ENCODE data around the gene PLCB3. TPM values are rescaled to one million over a fixed set of nuclear protein-coding genes. Genes with fewer than 3 reads are reported as not detected.

PLCB3 gene
- total and polyA plus RNA-seq, 2 of the 13 experiments (the other 11 are each of a cell fraction or from before 2014, with no cell fraction given): 7.5 to 13.8 TPM

DNA sequence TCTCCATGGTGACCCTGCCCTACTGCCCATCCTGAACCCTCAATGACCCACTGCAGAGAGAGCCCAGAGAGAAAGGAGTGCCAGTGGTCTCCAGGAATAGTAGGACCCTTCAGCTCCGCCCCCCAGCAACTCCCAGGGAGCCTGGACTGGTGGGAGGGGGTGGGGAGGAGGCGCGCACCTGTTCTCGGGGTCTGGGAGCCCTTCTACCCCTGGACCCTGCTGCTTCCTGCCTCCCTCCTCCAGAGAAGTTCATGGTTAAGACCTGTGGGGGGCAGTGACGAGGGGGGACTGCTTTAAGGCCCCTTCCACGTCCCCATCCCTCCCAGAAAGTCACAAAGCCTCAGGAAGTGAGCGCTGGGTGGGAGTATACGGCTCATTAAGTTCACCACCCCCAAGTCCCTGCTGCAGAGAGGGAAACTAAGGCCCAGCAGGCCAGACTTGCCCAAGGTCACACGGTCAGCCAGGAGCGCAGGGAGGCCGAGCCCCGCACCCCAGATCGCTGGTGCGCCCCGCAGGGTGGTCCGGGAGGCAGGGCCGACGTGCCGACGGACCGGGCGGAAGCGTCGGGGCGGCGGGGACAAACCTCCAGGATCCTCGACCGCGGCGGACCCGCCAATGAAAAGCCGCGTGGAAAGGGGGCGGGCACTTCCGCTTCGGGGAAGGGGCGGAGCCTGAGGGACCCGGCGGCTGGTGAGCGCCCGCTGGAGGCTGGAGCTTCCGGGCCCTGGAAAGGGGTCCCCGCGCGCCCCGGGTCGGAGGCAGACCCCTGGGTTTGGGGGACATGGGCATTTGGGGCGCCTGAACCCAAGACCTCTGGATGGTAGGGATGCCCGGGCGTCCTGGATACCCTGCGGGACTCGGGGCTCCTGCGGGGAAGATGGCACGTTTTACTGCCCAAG, 25.5 kb upstream of the PLCB3 start, which contains the start of the genes NUDT22 and TRPT1 (continued):
- TF ChIP-seq MED1 (CRISPR knock-in tag; IDR thresholded peaks at IDR 0.05): peak; percentile 40; the same call in 1 of the 2 replicates
- TF ChIP-seq, protein P1, sequence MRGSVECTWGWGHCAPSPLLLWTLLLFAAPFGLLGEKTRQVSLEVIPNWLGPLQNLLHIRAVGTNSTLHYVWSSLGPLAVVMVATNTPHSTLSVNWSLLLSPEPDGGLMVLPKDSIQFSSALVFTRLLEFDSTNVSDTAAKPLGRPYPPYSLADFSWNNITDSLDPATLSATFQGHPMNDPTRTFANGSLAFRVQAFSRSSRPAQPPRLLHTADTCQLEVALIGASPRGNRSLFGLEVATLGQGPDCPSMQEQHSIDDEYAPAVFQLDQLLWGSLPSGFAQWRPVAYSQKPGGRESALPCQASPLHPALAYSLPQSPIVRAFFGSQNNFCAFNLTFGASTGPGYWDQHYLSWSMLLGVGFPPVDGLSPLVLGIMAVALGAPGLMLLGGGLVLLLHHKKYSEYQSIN (CRISPR knock-in tag; IDR thresholded peaks at IDR 0.05; ENCODE audit: borderline replicate concordance): no peak
- TF ChIP-seq, protein P2, sequence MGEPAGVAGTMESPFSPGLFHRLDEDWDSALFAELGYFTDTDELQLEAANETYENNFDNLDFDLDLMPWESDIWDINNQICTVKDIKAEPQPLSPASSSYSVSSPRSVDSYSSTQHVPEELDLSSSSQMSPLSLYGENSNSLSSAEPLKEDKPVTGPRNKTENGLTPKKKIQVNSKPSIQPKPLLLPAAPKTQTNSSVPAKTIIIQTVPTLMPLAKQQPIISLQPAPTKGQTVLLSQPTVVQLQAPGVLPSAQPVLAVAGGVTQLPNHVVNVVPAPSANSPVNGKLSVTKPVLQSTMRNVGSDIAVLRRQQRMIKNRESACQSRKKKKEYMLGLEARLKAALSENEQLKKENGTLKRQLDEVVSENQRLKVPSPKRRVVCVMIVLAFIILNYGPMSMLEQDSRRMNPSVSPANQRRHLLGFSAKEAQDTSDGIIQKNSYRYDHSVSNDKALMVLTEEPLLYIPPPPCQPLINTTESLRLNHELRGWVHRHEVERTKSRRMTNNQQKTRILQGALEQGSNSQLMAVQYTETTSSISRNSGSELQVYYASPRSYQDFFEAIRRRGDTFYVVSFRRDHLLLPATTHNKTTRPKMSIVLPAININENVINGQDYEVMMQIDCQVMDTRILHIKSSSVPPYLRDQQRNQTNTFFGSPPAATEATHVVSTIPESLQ (CRISPR knock-in tag; conservative IDR thresholded peaks at IDR 0.05): no peak
- TF ChIP-seq, protein P3, sequence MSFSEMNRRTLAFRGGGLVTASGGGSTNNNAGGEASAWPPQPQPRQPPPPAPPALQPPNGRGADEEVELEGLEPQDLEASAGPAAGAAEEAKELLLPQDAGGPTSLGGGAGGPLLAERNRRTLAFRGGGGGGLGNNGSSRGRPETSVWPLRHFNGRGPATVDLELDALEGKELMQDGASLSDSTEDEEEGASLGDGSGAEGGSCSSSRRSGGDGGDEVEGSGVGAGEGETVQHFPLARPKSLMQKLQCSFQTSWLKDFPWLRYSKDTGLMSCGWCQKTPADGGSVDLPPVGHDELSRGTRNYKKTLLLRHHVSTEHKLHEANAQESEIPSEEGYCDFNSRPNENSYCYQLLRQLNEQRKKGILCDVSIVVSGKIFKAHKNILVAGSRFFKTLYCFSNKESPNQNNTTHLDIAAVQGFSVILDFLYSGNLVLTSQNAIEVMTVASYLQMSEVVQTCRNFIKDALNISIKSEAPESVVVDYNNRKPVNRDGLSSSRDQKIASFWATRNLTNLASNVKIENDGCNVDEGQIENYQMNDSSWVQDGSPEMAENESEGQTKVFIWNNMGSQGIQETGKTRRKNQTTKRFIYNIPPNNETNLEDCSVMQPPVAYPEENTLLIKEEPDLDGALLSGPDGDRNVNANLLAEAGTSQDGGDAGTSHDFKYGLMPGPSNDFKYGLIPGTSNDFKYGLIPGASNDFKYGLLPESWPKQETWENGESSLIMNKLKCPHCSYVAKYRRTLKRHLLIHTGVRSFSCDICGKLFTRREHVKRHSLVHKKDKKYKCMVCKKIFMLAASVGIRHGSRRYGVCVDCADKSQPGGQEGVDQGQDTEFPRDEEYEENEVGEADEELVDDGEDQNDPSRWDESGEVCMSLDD (CRISPR knock-in tag; IDR thresholded peaks at IDR 0.05; ENCODE audit: borderline replicate concordance): peak; percentile 73; the same call in 1 of the 2 replicates
- TF ChIP-seq, protein P4, sequence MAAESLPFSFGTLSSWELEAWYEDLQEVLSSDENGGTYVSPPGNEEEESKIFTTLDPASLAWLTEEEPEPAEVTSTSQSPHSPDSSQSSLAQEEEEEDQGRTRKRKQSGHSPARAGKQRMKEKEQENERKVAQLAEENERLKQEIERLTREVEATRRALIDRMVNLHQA (CRISPR knock-in tag; IDR thresholded peaks at IDR 0.05): no peak
- TF ChIP-seq, protein P5, sequence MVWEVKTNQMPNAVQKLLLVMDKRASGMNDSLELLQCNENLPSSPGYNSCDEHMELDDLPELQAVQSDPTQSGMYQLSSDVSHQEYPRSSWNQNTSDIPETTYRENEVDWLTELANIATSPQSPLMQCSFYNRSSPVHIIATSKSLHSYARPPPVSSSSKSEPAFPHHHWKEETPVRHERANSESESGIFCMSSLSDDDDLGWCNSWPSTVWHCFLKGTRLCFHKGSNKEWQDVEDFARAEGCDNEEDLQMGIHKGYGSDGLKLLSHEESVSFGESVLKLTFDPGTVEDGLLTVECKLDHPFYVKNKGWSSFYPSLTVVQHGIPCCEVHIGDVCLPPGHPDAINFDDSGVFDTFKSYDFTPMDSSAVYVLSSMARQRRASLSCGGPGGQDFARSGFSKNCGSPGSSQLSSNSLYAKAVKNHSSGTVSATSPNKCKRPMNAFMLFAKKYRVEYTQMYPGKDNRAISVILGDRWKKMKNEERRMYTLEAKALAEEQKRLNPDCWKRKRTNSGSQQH (CRISPR knock-in tag; IDR thresholded peaks at IDR 0.05; ENCODE audit: low read depth): peak; percentile 69; the same call in 1 of the 2 replicates
- peak; percentile 48; the same call in 1 of the 2 replicates for TF ChIP-seq ZSCAN21 (CRISPR knock-in tag; IDR thresholded peaks at IDR 0.05; ENCODE audit: borderline replicate concordance)
- TF ChIP-seq TMF1 (CRISPR knock-in tag; IDR thresholded peaks at IDR 0.05; ENCODE audit: low read depth): peak; percentile 59; the same call in 1 of the 2 replicates
- no peak for TF ChIP-seq ZNF614 (CRISPR knock-in tag; IDR thresholded peaks at IDR 0.05; ENCODE audit: borderline replicate concordance)
- TF ChIP-seq ZNF550 (CRISPR knock-in tag; IDR thresholded peaks at IDR 0.05; ENCODE audit: borderline replicate concordance): peak; percentile 89; the same call in 1 of the 2 replicates
- TF ChIP-seq NR1H2 (CRISPR knock-in tag; IDR thresholded peaks at IDR 0.05; ENCODE audit: borderline replicate concordance, low read depth): no peak
- TF ChIP-seq RBAK (CRISPR knock-in tag; IDR thresholded peaks at IDR 0.05): no peak
- TF ChIP-seq, protein P6, sequence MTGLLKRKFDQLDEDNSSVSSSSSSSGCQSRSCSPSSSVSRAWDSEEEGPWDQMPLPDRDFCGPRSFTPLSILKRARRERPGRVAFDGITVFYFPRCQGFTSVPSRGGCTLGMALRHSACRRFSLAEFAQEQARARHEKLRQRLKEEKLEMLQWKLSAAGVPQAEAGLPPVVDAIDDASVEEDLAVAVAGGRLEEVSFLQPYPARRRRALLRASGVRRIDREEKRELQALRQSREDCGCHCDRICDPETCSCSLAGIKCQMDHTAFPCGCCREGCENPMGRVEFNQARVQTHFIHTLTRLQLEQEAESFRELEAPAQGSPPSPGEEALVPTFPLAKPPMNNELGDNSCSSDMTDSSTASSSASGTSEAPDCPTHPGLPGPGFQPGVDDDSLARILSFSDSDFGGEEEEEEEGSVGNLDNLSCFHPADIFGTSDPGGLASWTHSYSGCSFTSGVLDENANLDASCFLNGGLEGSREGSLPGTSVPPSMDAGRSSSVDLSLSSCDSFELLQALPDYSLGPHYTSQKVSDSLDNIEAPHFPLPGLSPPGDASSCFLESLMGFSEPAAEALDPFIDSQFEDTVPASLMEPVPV (CRISPR knock-in tag; IDR thresholded peaks at IDR 0.05): peak; percentile 85; the same call in 1 of the 2 replicates
- TF ChIP-seq DNMT1 (CRISPR knock-in tag; IDR thresholded peaks at IDR 0.05): no peak
- peak; percentile 86 for TF ChIP-seq KAT8 (CRISPR knock-in tag; IDR thresholded peaks at IDR 0.05)
- 0 out of 2 replicates have a peak, but pooled peaks have one; percentile 30 for TF ChIP-seq ZNF678 (CRISPR knock-in tag; IDR thresholded peaks at IDR 0.05)
- no peak; the same call in 1 of the 2 replicates for TF ChIP-seq HIVEP1 (CRISPR knock-in tag; IDR thresholded peaks at IDR 0.05)
